GM18907 (cell line): ENCODE measurements around the gene RCOR1.
"Not testable (repeated sequence)": the region's sequence is repeated elsewhere in the genome, so short reads cannot be mapped to it uniquely, and the experiment has no call there.

Experiments used
- ATAC-seq: cut with Tn5 transposase; IDR thresholded peaks from one replicate; pipeline ENCODE4 v1.9.1; 2021; ENCODE audit warnings: mild to moderate bottlenecking, moderate library complexity; ENCODE audit not compliant: unreplicated experiment

Gene RCOR1

DNA sequence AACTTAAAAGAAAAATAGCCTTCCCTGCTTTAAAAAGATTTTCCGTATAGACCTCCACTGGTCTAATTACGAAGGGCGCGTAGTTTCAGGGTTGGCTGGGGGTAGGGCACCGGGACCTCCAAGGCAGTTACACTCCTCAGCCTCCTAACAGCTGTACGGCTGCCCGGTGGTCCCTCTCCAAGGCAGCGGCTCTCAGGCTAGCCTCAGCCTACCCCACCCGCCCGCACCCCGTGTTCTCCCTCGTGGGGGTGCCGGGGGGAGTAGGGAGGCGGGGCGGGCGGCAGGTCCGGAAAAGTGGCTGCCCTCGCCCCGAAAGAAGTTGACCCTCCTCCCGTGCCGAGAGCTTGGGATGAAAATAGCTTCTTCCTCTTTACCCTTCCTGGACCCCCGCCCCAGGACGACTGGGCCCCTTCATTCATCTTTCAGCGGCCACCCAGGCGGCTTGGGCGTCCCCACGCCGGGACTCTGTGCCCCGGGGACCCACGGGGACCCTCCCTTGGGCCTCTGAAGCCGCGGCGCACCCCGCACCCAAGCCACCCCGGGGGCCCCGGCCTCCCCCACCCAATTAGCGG is 991 bp upstream of the RCOR1 start:
- peak; percentile 3 for ATAC-seq

DNA sequence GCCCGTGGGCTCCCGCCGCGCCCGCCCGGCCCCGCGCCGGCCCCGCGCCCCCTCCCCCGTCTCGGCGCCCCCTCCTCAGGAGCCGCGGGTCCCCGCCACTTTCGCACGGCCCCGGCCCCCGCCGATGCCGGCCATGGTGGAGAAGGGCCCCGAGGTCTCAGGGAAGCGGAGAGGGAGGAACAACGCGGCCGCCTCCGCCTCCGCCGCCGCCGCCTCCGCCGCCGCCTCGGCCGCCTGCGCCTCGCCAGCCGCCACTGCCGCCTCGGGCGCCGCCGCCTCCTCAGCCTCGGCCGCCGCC is 263 bp downstream of the RCOR1 start:
- peak; percentile 13 for ATAC-seq

DNA sequence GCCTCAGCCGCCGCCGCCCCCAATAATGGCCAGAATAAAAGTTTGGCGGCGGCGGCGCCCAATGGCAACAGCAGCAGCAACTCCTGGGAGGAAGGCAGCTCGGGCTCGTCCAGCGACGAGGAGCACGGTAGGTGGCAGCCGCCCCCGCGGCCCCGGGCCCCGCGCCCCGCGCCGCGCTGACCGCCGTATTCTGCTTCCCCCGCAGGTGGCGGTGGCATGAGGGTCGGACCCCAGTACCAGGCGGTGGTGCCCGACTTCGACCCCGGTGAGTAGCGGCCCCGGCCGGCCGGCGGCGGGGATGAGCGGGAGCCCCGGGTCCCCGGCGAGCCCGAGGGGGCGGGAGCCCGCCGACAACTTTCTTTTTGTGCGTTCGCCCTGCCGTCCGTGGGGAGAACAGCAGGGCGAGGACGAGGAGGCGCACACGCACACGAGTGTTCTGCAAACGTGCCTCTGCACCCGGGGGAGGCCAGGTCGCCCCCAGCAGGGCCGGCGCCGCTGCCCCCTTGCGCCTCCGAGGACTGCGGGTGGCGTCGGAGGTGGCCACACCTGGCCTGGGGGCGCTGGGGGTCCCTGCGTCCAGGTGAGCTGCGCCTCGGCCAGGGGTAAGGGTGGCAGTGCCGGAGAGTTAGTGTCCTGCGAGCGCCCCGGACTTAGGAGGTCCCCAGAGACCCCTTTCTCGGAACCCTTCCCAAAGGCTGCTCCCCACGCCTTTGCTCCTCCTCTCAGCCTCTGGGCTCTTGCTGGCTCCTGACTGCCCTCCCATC is 794 bp downstream of the RCOR1 start:
- peak; percentile 17 for ATAC-seq

DNA sequence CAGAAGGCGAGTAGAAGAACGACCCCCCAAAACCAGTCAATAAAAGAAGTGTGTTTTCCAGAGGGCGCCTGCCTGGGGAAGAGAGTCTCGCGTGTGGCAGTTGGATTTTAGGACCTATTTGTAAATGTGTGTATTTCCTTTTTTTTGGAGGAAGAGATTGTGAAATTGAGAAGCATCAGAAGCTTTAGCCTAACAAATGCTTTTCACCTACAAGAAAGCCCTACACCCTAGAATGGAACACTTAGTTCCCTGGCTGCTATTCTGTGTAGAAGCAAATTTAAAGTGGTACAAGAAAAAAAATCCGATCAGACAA is 1.3 kb downstream of the RCOR1 start:
- no peak for ATAC-seq

DNA sequence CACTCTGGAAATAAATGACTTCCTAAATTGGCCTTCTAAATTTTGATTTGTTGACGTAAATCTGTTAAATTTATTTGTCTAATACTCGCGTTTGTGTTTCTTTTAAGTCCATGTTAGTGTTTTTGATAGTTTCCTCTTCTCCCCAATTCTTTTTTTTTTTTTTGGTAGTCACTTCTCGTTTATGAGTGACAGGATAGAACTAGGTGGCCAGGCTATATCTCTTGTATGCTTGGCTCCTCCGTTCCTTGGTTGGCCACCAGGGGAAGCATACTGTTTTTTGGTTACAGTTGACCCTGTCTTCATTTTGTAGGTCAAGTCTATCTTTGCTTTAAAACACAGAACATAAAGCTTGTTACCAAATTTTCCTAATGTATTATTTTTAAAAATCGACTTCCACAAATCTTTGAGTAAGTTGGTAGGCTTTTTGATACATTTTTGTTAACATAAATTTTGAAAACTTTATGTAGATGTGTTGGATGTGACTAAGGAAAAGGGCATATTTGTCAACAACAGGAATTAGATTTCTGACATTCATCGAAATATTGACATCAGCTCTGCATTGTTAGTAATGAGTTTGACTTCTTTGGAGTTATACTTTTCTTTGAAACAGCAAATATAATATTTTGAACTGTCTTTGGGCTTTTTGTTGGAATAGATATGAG is 2.2 kb downstream of the RCOR1 start:
- ATAC-seq = no peak

DNA sequence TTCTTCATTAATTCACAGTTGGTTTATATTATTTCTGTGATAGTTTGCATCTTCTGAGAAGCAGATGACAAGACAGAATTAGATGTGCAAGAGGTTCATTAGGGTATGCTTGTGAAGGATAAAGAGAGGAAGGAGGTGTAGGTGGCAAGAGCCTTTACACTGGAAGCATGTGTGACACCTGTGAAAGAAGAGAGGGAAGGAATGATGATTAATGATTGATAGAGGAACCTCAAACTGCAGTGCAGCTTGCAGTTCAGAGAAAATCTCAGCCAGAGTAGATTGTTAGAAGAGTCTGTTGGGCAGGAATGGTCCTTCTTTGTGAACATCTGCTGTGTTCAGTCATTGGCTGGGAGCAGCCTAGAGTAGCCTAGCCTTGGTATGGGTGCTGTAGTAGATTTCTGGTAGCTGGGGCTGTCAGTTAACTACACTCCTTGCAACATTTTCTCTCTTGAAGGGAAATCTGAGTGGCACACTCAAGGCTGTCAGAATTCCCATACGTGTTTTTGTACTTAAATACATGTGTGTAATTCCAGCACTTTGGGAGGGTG is 9.0 kb downstream of the RCOR1 start:
- no peak for ATAC-seq

DNA sequence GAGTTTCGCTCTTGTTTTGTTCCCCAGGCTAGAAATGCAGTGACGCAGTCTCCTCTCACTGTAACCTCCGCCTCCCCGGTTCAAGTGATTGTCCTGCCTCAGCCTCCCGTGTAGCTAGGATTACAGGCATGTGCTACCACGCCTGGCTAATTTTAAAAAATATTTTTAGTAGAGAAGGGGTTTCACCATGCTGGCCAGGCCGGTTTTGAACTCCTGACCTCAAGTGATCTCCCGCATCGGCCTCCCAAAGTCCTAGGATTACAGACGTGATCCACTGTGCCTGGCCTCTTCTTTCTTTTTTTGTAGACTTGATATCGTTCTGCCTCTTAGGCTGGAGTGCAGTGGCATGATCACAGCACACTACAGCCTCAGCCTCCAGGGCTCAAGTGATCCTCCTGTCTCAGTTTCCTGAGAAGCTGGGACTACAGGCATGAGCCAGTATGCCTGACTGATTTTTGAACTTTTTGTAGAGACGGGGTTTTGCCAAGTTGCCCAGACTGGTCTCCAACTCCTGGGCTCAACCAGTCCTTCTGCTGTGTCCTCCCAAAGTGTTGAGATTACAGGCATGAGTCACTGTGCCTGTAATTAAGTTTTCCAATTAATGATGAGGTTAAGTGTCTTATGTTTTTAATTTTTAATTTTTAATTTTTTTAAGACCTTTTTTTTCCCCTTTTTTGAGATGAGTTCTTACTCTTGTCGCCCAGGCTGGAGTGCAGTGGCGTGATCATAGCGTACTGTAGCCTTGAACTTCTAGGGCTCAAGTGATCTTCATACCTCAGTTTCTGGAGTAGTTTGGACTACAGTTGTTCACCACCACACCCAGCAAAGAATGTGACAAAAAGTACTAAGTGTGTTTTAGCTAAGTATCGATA is 10.2 kb downstream of the RCOR1 start:
- no peak for ATAC-seq

DNA sequence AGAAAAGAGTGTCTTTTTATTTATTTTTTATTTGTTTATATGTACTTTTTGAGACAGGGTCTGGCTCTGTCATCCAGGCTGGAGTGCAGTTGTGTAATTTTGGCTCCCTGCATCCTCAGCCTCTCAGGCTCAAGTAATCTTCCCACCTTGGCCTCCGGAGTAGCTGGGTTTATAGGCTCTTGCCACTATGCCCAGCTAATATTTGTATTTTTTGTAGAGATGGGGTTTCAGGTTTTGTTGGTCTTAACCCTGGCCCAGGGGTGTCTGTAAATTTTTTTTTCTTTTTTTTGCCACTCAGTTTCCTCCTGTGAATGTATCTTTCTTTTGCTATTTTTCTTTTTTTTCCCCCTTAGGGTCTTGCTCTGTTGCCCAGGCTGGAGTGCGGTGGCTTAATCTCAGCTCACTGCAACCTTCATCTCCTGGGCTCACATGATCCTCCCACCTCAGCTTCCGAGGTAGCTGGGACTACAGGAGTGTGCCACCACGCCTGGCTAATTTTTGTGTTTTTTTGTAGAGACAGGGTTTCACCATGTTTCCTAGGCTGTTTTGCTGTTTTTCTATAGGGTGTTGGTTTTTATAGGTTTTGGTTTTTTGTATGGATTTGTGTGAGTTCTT is 11.0 kb downstream of the RCOR1 start:
- ATAC-seq = no peak

DNA sequence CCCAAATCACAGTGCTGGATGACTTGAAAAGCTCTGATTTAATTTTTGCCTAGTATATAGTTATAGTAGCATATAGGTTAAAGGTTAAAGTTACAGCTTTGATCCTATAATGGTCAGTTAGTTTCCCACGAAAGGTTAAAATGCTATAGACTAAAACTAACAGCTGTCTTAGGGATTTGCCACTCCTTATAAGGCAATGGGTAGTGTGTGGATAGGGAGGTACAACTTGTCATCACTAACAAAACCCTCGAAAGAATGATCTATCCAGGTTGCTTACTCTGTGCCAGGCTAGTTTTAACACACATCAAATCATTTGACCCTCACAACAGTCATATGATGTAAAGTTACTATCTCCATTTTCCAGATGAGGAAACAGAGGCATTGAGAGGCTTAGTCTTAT is 11.7 kb downstream of the RCOR1 start:
- no peak for ATAC-seq

DNA sequence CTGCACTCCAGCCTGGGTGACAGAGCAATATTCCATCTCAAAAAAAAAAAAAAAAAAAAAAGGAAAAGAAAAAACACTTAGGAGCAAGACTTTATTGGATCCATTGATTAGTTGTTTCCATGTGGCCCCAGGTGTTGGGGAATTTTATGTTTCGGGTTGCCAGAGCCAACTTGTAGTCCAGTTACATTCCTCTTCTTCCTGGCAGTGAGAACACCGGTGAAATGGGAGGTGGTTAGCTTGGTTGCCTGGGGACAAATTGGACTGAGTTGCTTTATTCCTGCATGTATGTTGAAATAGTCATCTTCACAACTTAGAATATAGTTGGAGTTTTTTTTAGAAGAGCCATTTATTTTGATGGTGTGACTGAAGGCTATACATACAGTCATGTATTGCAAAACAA is 12.6 kb downstream of the RCOR1 start:
- no peak for ATAC-seq

DNA sequence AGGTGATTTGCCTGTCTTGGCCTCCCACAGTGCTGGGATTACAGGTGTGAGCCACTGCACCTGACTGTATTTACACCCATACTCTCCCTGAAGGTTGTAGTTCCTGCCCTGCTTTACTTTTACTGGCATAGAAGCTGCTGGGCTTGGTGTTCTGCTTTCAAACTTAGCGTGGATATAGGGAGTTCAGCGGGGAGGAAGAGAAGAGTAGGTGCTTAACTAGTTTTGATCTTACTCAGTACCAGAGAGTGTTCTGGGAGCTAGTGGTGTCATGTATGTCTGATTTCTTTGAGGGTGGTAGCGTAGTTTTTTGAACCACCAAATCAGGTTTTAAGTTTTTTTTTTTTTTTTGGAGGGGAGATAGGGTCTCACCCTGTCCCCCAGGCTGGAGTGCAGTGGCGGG is 13.8 kb downstream of the RCOR1 start:
- ATAC-seq = no peak

DNA sequence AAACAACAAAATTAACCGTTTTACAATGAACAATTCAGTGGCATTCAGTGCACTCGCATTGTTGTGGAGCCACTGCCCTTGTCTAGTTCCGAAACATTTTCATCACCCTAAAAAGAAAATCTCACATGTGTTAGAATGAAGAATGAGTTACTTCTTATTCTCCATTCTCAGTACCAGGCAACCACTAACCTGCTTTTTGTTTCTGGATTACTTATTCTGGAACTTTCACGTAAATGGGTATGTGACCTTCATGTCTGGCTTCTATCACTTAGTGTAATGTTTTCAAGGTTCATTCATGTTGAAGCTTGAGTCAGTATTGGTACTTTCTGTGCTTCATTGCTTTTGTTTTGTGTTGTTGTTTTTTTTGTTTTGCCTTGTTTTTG is 15.6 kb downstream of the RCOR1 start:
- ATAC-seq = peak; percentile 45

DNA sequence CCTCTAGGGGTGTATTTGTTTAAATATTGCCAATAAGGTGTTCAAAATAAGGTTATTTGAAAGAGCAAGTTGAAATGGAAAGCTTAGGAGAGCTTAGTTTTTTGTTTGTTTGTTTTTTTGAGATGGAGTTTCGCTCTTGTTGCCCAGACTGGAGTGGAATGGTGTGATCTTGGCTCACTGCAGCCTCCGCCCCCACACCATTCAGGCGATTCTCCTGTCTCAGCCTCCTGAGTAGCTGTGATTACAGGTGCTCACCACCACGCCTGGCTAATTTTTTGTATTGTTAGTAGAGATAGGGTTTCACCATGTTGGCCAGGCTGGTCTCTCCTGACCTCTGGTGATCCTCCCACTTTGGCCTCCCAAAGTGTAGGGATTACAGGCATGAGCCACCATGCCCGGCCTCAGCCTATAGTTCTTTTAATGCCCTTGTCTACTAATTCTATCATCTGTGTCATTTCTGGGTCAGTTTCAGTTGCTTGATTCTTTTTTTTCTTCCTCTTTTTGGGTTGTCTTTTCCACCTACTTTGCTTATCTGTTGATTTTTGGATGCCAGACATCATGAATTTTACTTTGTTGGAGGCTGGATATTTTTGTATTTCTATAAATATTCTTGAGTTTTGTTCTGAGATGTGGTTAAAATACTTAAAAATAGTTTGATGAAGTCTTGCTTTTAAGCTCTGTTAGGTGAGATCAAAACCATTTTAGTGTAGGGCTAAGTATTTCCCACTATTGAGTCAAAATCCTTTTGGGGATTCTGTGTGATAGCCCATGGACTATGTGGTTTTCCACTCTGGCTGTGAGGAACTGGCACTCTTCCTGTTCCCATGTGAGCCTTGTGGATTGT is 18.7 kb downstream of the RCOR1 start:
- ATAC-seq = no peak

DNA sequence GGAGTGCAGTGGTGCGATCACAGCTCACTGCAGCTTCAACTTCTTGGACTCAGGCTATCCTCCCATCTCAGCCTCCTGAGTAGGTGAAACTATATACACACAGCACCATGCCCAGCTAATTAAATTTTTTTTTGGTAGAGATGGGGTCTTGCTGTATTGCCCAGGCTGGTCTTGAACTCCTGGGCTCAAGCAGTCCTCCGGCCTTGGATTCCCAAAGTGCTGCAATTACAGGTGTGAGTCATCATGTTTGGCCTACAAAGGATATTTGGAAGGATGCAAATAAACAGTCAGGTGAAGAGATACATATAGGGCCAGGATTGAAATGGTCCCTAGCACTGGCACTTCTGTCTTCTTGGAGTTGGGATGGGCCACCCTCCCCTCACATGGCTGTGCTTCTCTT is 23.9 kb downstream of the RCOR1 start:
- ATAC-seq = no peak

DNA sequence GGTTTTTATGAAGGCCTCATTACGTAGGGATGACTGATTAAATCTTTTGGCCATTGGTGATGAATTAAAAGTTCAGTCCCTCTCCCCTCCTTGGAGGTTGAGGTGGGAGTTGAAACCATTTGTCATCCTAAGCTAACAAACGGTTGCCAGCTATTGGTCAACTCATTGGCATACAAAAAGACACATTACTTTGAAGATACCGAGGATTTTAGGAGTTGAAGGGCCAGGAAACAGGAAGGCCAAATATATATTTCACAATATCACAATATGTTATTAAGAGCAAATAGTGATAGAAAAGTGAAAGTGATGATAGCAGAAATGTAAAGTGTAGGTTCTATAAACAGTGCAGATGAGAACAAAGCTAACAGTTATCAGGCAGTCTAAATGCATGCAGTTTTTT is 24.4 kb downstream of the RCOR1 start:
- ATAC-seq = no peak

DNA sequence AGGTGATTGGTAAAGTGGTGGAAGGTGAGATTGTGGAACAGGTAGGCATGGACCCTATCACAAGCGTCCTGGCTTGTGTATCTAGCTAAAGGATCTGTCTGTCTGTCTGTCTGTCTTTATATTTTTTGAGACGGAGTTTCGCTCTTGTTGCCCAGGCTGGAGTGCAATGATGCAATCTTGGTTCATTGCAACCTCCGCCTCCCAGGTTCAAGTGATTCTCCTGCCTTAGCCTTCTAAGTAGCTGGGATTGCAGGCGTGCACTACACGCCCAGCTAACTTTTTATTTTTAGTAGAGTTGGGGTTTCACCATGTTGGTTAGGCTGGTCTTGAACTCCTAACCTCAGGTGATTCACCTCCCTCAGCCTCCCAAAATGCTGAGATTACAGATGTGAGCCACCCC is 26.6 kb downstream of the RCOR1 start:
- ATAC-seq = not testable (repeated sequence)

DNA sequence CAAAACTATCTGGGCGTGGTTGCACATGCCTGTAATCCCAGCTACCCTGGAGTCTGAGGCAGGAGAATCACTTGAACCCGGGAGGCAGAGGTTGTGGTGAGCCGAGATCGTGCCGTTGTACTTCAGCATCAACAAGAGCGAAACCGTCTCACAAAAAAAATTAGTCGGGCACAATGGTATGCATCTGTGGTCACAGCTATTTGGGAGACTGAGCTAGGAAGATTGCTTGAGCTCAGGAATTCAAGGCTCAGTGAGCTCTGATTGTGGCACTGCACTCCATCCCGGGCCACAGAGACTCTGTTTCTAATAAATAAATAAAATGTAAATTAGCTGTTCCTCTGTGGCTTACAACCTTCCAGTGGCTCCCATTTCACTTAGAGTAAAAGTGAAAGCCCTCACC is 28.0 kb downstream of the RCOR1 start:
- no peak for ATAC-seq

DNA sequence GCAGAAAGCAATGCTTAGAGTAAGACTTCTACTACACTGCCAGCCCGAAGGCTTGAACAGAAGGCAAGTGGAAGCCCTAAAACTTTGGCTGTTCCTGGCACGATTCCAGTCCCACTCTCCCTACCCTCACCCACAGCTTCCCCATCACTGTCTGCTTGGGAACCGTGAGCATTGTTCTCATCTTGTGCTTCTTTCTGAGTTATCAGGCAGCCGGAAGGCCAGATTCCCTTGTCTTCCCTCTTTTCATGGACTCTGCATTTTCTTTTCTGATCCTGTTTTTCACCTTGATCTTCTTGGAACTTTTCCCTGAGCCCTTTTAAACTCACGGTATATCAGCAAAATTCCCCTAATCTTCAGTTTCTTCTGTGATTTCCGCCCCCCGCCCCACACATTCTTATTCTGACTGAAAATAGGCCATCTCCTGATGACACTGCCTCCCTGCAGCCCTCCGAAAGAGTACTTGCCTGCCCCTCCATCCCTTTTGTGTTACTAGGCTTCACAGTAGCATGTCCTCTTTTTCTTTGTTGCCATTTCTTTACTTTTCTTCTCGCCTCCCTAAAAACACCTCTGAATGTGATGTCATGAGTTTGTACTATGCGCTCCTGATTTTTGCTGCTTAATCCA is 29.9 kb downstream of the RCOR1 start:
- no peak for ATAC-seq

DNA sequence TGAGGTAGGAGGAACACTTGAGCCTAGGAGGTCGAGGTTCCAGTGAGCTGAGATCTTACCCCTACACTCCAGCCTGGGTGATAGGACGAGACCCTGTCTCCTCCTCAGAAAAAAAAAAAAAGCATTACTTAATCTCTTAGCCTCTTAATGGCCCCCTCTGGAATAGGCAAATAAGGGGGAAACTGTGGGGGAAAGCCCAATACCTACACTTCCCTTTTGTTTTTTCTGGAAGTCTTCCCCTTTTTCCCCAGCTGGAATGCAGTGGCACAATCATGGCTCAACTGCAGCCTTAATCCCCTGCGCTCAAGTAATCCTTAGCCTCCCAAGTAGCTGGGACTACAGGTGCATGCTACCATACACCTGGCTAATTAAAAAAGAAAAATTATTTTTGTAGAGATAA is 32.2 kb downstream of the RCOR1 start:
- no peak for ATAC-seq
